ENCODE data around the gene CHST11. TPM values are rescaled to one million over a fixed set of nuclear protein-coding genes. Genes with fewer than 3 reads are reported as not detected.

The CHST11 gene
- total and polyA plus RNA-seq, 10 of the 15 experiments (the other 5 are each of a cell fraction or from before 2014, with no cell fraction given), result 1.9 to 38.1 (median 17.2) TPM

DNA sequence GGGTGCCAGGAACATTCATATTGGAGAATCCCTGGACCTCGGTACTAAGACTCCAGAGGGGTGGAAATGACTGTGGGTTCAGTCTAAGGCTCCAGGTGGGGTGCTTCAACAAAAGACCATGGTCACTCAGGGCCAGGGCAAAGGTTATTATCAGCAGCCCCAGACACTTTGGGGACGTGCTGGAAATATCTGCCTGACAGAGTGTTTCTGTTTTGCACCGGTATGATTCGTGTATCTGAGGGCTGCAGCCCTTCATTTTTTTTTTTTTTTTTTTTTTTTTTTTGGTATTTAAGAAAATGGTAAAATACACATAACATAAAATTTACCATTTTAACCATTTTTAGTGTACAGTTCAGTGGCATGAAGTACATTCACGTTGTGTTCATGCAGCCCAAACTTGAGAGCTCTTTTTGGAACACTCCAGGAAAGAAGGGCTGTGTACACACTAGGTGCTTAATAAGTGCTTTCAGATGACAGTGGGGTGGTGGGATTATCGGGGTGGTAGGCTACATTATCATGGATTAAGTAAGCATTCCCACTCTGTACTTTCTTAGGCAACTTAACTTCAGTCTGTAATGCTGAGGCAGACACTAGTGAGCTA lies 120.3 kb downstream of the CHST11 start:
- ATAC-seq (no peak), DNase-seq (ENCODE audit: low read depth, low spot score) (no peak), FAIRE-seq (no peak)
- Histone ChIP-seq H3K4me3 (no peak overlapping the region), H3K4me1 (ENCODE audit: control insufficient read depth, insufficient read depth, low read length) (peaks cover 48% of the 10 kb centered on the region), H3K27me3 (replicated peaks in 1 of 2; ENCODE audit: control insufficient read depth in 2 of 2, insufficient read depth in 2 of 2, low read length in 1 of 2) (no peaks in the 10 kb centered on the region), H2AFZ (ENCODE audit: control insufficient read depth, low read depth, low read length) (no peak overlapping the region), H3K79me2 (ENCODE audit: control insufficient read depth, insufficient read depth, low read length) (peaks cover 26% of the 10 kb centered on the region), H3K36me3 (ENCODE audit: control insufficient read depth in 2 of 2, insufficient read depth in 2 of 2, low read length in 1 of 2) (no peaks in the 10 kb centered on the region), H3K9ac (ENCODE audit: control insufficient read depth, insufficient read depth, low read length) (no peak overlapping the region), H3K9me3 (replicated peaks; ENCODE audit: control insufficient read depth, insufficient read depth, low read length) (no peaks in the 10 kb centered on the region), H3K4me2 (ENCODE audit: control insufficient read depth, insufficient read depth) (no peak overlapping the region), H3K27ac (ENCODE audit: control insufficient read depth, insufficient read depth) (no peak overlapping the region), H4K20me1 (ENCODE audit: control insufficient read depth, insufficient read depth) (no peaks in the 10 kb centered on the region)
- TF ChIP-seq KLF5 (IDR thresholded peaks at IDR 0.05; ENCODE audit: partially characterized antibody) (no peak), RAD21 (IDR thresholded peaks at IDR 0.05; ENCODE audit: insufficient read depth, low read depth, low read length) (no peak)
- intact Hi-C loops (cut with micrococcal nuclease; ENCODE audit: unreplicated experiment), result no loop called here
- POLR2A ChIA-PET, result interaction anchor here (0.6 to 0.8 kb wide), 2 partner anchors 119 kb away, joined by 3 to 5 read pairs; no protein-coding TSS in a partner anchor
- CTCF ChIA-PET, result interaction anchor here (1.1 kb wide), 1 partner anchor 26 kb away, joined by 3 read pairs; no protein-coding TSS in a partner anchor
- RAD21 ChIA-PET (ENCODE audit: unreplicated experiment), result interaction anchor here (1.0 to 1.5 kb wide), 3 partner anchors 8 to 103 kb away, joined by 3 to 4 read pairs (median 3); no protein-coding TSS in a partner anchor
- BruUV-seq (replicated peaks), result no TSS peak
- SMC1A ChIA-PET (ENCODE audit: uncharacterized antibody, unreplicated experiment), result interaction anchor here (0.9 to 1.6 kb wide), 2 partner anchors 27 to 49 kb away, joined by 3 to 4 read pairs; no protein-coding TSS in a partner anchor
- in situ Hi-C loops (cut with MboI), result no loop called here
- 83% methylated on average over 6 of the region's 6 CpGs for WGBS (ENCODE audit: insufficient coverage, insufficient replicate concordance, low lambda C conversion rate, missing lambda C conversion rate)

DNA sequence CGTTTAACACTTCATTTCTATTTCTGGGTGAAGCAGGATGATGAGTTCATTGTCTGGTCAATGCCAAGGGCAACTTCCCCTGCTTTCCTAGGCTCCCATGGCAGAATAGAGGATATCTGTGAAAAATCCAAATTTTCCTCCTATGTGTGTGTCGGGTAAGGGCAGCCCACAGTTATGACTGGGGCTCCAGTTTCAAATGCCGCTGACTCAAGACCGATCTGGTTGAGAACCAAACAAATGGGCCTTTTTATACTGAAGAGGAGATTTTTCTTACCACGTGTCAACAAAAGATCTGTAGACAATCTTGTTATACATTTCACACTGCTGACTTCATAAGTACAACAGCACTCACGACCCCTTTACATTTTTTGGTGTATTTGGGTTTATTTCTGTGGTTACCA lies 120.8 kb downstream of the CHST11 start:
- ChIA-PET POLR2A (no interaction called here), CTCF (interaction anchor here (1.1 kb wide), 1 partner anchor 25 kb away, joined by 3 read pairs; no protein-coding TSS in a partner anchor), RAD21 (ENCODE audit: unreplicated experiment) (interaction anchor here (1.0 to 1.5 kb wide), 3 partner anchors 9 to 104 kb away, joined by 3 to 4 read pairs (median 3); no protein-coding TSS in a partner anchor), SMC1A (ENCODE audit: uncharacterized antibody, unreplicated experiment) (interaction anchor here (0.9 kb wide), 1 partner anchor 50 kb away, joined by 3 read pairs; no protein-coding TSS in a partner anchor)
- ATAC-seq, result no peak
- no peak for DNase-seq (ENCODE audit: low read depth, low spot score)
- Histone ChIP-seq H4K20me1 (ENCODE audit: control insufficient read depth, insufficient read depth) (no peaks in the 10 kb centered on the region), H3K27me3 (replicated peaks in 1 of 2; ENCODE audit: control insufficient read depth in 2 of 2, insufficient read depth in 2 of 2, low read length in 1 of 2) (no peaks in the 10 kb centered on the region), H3K79me2 (ENCODE audit: control insufficient read depth, insufficient read depth, low read length) (peaks cover 30% of the 10 kb centered on the region), H3K4me1 (ENCODE audit: control insufficient read depth, insufficient read depth, low read length) (peaks cover 53% of the 10 kb centered on the region), H2AFZ (ENCODE audit: control insufficient read depth, low read depth, low read length) (no peak overlapping the region), H3K9ac (ENCODE audit: control insufficient read depth, insufficient read depth, low read length) (no peak overlapping the region), H3K4me3 (no peak overlapping the region), H3K27ac (ENCODE audit: control insufficient read depth, insufficient read depth) (no peak overlapping the region), H3K4me2 (ENCODE audit: control insufficient read depth, insufficient read depth) (no peak overlapping the region), H3K9me3 (replicated peaks; ENCODE audit: control insufficient read depth, insufficient read depth, low read length) (no peaks in the 10 kb centered on the region), H3K36me3 (ENCODE audit: control insufficient read depth in 2 of 2, insufficient read depth in 2 of 2, low read length in 1 of 2) (no peaks in the 10 kb centered on the region)
- FAIRE-seq, result no peak
- TF ChIP-seq SKIL (IDR thresholded peaks at IDR 0.05; ENCODE audit: low read depth, poor library complexity, severe bottlenecking) (no peak), YBX1 (IDR thresholded peaks at IDR 0.05) (no peak), CREB1 (IDR thresholded peaks at IDR 0.05; ENCODE audit: low read depth) (no peak), EED (IDR thresholded peaks at IDR 0.05; ENCODE audit: low read depth) (no peak), MYB (IDR thresholded peaks at IDR 0.05; ENCODE audit: borderline replicate concordance, low read depth, low read length) (no peak)
- intact Hi-C loops (cut with micrococcal nuclease; ENCODE audit: unreplicated experiment), result no loop called here
- BruUV-seq (replicated peaks), result no TSS peak
- in situ Hi-C loops (cut with MboI), result no loop called here
- 72% methylated on average over 6 of the region's 6 CpGs for WGBS (ENCODE audit: insufficient coverage, insufficient replicate concordance, low lambda C conversion rate, missing lambda C conversion rate)
